Activated T-cell treated with anti-CD3 and anti-CD28 coated beads, Interleukin-2, amount 50 U/mL, for 48 hours (primary cell): ENCODE measurements around the gene GPR137B.

Source experiments
- DNase-seq, 2 experiments: peaks; one replicate each; pipeline ENCODE4 v3.0.0-alpha.2; 2020

The GPR137B gene, protein sequence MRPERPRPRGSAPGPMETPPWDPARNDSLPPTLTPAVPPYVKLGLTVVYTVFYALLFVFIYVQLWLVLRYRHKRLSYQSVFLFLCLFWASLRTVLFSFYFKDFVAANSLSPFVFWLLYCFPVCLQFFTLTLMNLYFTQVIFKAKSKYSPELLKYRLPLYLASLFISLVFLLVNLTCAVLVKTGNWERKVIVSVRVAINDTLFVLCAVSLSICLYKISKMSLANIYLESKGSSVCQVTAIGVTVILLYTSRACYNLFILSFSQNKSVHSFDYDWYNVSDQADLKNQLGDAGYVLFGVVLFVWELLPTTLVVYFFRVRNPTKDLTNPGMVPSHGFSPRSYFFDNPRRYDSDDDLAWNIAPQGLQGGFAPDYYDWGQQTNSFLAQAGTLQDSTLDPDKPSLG

DNA sequence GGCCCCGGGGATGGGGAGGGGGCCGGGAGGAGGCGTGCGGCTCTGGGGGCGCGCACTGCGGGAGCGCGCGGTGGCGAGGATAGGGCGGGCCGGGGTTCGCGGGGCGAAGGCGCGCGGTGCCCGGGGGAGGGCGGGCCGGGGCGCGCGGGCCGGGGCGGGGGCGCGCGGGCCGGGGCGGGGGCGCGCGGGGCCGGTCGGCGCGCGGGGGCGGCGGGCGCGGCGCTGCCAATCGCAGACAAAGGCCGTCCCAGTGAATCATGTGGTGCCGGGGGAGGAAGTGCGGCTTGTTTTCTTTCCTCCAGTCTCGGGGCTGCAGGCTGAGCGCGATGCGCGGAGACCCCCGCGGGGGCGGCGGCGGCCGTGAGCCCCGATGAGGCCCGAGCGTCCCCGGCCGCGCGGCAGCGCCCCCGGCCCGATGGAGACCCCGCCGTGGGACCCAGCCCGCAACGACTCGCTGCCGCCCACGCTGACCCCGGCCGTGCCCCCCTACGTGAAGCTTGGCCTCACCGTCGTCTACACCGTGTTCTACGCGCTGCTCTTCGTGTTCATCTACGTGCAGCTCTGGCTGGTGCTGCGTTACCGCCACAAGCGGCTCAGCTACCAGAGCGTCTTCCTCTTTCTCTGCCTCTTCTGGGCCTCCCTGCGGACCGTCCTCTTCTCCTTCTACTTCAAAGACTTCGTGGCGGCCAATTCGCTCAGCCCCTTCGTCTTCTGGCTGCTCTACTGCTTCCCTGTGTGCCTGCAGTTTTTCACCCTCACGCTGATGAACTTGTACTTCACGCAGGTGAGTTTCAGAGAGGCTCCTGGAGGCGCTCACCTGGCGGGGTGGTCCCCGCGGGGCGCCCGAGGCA lies at the start of gene GPR137B:
GPR137B (plus strand) TSS at position 287 of the 851 bp plus-strand sequence; CDS start at position 371, 84 bp downstream.
- DNase-seq = peak; percentile 68 to 76

DNA sequence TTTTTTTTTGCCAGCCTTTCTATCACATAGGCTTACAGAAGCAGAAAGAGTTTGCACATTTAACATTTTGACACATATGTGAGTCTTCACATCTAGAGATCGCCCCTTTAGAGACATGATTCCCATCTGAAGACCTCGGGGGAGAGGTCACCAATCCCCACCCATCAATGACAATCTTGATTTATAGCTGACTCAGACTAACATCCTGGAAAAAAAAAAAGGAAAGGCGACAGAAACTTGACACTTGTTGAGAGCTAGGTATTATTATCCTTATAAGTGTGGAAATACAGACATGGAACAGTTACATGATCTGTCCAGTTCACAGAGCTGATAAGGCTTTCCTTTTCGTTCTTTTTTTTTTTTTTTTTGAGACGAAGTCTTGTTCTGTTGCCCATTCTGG lies 49.4 kb upstream of the GPR137B start:
- no peak for DNase-seq

DNA sequence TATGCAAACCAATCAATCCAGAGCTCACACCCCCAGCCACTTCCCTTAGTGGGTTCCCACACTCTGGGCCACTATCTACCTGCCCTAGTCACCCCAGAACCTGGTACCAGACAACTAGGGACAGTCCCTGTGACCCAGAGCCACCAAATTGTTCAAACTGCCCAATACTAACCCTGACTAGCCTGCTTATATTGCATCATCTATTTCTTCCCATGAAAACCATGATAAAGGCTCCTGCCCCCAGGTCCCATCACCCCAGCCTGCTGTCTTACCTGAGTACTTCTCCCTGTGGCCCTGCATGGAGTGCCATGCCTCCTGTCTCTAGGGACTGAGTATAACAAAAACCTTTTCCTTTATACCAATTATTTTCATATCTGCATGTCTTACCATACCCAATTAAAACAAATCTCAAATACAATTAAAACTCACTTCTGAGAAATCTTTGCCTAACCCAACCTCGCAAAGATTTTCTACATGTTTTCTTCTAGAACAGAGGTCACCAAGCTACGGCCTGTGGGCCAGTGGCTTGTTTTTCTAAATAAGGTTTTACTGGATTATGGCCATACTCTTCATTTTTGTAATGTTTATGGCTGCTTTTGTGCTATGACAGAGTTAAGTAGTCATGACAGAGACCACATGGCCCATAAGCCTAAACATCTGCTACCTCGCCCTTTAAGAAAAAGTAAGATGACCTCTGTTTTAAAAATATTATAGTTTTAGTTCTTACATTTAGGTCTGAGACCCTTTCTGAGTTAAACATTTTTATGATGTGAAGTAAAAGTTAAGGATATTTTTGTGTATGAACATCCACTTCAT lies 46.4 kb upstream of the GPR137B start:
- no peak for DNase-seq

DNA sequence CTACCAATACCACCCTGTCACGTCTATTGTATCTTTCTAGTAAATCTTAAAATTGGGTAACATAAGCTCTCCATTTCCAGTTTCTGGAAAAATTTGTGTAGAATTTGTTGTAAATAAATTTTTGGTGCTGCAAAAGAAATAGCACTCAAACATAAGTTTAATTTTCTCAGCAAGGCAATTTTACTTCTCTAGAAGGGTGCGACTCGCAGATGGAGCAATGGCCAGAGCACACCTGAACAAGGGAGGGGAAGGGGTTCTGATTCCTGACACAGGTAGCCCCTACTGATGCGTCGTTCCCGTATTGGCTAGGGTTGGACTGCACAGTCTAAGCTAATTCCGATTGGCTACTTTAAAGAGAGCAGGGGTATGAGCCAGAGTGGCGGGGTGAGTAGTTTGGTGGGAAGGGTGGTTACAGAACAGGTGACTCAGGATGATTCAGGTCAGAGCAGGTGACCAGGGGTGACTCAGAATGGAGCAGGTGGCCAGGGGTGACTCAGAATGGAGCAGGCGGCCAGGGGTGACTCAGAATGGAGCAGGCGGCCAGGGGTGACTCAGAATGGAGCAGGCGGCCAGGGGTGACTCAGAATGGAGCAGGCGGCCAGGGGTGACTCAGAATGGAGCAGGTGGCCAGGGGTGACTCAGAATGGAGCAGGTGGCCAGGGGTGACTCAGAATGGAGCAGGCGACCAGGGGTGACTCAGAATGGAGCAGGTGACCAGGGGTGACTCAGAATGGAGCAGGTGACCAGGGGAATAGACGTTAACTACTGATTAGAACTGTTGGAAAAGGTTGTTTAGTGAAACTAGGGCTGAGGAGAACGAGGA lies 45.5 kb upstream of the GPR137B start:
- DNase-seq = peak; percentile 90

DNA sequence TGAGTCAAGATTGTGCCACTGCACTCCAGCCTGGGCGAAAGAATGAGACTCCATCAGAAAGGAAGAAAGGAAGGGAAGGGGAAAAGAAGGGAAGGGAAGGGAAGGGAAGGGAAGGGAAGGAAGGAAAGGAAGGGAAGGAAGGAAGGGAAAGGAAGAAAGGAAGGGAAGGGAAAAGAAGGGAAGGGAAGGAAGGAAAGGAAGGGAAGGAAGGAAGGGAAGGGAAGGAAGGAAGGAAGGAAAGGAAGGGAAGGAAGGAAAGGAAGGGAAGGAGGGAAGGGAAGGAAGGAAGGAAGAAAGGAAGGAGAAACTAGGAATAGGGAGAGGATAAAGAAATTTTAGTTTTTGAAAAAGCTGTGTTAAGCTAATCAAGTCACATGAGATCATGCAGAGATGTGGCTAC lies 44.1 kb upstream of the GPR137B start:
- DNase-seq = no peak

DNA sequence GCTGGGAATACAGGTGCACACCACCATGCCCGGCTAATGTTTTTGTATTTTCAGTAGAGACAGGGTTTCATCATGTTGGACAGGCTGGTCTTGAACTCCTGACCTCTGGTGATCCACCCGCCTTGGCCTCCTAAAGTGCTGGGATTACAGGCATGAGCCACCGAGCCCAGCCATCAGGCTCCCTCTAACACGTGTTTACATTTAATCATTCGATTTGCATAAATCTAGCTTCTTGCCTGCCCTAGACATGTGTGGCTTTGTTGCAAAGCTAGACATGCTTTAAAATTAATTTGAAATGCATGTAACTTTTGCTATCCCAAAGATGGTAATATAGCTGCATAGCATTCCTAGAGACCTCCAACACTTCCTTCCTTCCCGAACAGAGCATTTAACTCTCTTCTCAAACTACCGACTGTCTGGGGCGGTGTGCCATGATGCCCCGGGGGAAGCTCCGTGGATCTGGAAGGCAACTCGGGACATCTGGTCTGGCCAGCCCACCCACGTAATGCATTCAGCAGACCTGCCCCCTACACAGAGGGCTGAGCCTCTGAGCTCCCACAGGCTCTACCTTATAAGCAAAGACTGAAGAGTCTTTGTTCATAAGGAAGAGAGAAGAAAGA lies 42.9 kb upstream of the GPR137B start:
- no peak for DNase-seq

DNA sequence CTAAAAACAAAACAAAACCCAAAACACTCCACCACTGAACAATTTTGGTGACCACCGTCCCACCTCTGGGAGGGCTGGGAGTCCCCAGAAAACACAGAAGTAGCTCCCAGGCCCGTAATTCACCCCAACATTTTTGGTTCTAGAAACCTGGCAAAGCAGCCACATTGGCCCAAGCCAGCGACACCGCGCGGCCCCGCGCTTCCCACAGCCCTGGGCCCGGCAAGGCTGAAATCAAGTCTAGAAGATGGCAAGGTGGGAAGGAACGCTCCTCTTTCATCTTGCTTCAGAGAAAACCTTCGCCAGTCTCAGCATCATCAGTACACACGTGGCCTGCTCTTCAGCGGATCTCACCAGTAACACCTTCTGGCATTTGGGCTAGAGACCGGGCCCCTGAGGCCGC lies 41.5 kb upstream of the GPR137B start:
- DNase-seq = no peak

DNA sequence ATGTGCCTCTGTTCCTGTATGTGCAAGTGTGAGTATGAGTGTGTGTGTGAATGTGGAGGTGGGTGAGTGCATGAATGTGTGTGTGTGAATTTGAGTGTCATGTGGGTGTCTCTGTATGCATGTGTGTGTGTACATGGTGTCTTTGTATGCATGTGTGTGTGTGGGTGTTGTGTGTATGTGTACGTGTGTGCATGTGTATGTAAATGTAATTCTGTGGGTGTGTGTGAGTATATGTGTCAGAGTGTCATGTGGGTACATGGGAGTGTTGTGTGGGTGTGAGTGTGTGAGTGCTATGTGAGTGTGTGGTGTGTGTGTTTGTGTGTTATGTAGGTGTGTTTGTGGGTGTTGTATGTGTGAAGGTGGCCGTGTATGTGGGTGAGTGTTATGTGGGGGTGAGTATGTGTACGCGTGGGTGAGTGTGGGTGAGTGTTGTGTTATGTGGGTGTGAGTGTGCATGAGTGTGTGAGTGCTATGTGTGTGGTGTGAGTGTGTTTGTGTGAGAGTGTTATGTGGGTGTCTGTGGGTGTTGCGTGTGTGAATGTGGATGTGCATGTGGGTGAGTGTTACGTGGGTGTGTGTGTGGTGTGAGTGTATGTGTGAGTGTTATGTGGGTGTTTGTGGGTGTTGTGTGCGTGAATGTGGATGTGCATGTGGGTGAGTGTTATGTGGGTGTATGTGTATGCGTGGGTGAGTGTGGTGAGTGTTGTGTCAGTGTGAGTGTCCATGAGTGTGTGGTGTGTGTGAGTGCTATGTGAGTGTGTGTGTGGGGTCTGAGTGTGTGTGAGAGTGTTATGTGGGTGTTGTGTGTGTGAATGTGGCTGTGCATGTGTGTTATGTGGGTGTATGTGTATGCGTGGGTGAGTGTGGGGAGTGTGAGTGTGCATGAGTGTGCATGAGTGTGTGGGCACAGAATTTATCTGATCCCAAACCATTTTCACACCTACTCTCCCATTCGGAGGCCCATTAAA lies 40.8 kb upstream of the GPR137B start:
- DNase-seq = no peak

DNA sequence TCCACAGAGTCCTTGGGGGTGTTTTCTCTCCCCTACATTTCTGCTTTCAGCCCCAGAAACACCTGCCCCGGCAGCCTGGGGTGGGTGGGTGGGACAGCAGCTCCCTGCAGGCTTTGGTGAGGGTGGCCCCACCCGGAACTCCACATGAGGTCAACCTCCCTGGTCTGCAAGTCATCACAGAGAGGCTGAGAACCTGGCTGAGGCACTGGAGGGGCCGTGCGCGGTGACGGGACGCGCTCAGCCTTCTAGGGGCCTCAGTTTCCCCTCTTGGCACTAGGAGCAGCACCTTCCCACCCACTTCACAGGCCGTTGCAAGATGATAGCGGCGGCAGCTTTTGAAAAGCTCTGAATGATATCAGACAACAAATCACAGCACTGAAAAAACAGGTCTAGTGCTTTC lies 39.7 kb upstream of the GPR137B start:
- no peak for DNase-seq

DNA sequence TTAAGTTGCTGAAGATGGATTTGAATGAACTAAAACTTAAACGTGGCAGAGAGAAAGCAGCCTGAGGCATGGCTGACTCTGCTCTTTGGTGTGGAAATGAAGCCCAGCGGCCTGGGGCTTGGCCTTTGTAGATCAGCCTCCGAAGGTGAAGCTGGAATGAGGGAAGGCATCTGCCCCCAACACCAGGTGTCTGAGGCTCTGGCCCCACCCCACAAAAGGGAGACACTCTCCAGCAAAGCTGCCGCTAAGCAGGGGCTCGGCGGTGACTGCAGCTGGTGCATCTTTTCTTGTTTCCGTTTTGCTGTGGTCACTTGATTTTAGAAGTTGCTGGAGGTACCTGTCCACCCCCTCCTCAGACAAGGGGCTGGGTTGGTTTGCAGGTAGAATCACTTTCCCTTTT lies 39.3 kb upstream of the GPR137B start:
- DNase-seq = no peak

DNA sequence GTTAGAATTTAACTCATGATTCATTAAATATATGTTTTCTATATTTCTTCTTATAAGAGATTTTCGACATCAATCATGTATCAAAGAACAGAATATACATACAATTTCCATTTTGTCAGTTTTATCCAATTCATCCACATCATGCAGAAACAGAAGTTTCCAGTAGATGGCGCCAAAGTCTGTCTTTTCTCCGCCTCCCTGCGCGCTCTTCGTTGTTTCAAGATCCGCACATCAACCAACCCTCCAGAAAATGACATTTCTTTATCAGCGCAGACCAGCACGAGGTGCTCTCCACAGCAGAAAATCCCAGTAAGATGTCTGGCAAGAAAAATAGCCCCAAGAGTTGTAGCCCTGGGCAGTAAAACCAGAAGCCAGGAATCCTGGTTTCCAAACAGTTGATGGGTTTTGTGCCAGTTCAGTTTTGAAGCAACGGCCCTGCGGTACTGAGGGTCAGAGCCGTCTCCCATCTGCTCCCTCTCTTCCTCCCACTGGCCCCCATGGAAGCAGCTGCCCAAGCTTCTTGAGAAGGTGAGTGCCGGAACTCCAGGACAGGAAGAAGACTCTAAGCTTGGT lies 38.6 kb upstream of the GPR137B start:
- peak; percentile 66 to 69 for DNase-seq

DNA sequence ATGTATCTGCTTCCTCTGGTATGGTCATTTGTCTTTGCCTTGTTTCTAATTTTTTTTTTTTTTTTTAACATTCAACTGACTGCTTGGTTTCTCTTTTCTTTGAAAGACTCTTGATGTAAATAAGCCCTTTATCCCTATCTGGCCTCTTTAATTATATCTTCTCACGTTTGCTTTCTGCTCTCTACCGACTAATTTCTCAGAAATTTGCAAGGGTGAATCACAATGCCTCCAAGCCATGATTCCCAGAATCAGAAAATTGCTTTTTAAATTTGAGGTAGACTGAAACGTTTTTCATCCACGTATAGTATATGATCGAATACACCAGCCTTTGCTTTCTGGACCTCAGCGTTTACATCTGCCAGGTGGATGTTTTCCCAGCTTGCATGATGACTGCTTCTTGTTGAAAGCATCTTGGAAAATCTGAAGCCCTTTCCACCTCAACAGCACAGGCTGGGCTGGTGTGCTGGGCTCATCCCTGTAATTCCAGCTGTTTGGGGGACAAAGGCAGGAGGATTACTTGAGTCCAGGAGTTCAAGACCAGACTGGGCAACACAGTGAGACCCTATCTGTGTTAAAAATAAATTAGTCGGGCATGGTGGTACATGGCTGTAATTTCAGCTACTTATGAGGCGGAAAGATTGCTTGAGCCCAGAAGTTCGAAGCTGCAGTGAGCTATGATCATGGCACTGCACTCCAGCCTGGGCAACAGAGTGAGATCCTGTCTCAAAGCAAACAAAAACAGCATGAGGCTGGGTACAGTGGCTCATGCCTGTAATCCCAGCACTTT lies 35.0 kb upstream of the GPR137B start:
- no peak for DNase-seq

DNA sequence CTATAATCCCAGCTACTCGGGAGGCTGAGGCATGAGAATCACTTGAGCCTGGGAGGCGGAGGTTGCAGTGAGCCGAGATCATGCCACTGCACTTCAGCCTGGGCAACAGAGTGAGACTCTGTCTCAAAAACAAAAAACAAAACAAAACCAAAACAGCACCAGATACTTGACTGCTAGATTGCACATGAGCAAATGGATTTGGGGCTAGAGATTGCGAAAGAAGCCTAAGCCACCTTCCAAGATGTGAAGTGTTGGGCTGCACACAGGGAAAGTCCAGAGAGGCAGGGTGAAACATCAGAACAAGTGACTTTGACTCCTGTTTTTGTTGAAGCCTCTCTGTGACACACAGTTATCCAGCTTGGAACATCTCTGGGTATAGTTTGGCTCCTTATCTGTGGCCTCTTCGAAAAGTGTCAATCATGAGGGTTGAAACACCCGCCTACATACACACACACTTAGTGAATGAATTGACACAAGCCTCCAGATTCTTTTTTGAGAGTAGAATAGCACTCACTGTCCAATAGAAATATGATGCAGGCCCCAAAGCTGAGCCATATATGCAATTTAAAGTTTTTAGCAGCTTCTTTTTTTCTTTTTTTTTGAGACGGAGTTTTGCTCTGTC lies 34.2 kb upstream of the GPR137B start:
- DNase-seq = no peak

DNA sequence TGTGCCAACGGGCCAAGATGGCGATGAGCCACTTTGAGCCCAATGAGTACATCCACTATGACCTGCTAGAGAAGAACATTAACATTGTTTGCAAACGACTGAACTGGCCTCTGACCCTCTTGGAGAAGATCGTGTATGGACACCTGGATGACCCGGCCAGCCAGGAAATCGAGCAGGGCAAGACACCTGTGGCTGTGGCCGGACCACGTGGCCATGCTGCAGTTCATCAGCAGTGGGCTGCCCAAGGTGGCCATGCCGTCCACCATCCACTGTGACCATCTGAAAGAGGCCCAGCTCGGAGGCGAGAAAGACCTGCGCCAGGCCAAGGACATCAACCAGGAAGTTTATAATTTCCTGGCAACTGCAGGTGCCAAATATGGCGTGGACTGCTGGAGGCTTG lies 32.2 kb upstream of the GPR137B start:
- DNase-seq = no peak

DNA sequence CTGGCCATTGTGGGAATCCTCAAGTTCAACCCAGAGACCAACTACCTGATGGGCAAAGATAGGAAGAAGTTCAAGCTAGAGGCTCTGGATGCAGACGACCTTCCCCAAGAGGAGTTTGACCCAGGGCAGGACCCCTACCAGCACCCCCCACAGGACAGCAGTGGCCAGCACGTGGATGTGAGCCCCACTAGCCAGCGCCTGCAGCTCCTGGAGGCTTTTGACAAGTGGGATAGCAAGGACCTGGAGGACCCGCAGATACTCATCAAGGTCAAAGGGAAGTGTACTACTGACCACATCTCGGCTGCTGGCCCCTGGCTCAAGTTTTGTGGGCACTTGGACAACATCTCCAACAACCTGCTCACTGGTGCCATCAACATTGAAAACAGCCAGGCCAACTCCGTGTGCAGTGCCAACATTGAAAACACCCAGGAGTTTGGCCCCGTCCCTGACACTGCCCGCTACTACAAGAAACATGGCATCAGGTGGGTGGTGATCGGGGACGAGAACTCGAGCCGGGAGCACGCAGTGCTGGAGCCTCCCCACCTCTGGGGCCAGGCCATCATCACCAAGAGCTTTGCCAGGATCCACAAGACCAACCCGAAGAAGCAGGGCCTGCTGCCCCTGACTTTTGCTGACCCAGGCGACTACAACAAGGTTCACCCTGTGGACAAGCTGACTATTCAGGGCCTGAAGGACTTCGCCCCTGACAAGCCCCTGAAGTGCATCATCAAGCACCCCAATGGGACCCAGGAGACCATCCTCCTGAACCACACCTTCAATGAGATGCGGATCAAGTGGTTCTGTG lies 30.6 kb upstream of the GPR137B start:
- no peak for DNase-seq

DNA sequence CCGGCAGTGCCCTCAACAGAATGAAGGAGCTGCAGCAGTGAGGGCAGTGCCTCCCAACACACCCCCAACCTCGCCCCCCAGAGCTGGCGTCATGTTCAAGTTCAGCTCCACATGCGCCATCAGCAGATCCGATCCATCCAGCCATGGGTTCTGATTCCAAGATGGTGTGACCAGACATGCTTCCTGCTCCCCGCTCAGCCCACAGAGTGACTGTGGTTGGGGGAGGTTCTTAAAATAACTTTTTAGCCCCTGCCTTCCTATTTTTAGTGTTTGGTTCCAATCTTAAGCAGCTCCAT lies 30.1 kb upstream of the GPR137B start:
- DNase-seq = no peak

DNA sequence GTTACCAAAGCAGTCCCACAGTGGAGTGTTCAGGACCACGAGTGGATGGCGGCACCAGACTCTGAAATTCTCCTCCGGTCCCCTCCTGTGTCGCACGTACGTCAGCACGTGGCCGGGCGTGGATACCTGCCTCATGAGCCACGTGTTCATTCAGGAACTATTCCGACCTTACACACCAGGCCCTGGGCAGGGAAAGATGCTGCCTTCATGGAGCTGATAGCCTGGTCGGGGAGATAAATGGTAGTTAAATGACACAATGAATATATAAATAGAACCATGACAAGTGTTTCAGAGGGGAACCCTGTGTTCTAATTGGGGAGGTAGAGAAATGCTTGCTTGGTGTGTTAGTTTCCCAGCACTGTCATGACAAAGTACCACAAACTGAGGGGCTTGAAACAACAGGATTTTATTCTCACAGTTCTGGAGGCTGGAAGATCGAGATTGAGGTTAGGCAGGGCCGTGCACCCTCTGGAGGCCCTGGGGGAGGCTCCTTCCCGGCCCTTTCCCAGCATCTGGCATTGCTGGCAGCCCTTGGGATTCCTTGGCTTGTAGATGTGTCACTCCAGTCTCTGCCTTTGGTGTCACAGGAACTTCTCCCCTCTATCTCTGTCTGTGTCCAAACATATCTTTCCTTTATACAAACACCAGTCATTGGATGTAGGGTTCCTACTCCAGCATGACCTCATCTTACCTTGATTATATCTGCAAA lies 28.9 kb upstream of the GPR137B start:
- no peak for DNase-seq
